WERI-Rb-1 (cell line): ENCODE data around the gene ABCA4.

Experiments
- DNase-seq: peaks from one replicate; pipeline ENCODE4 v3.0.0-alpha.2; 2020
- H3K27ac ChIP-seq: fragments of 250-450 bp; sonication (Bioruptor Pico); 2 replicates; pipeline ENCODE4 v1.5.1; 2020; ENCODE audit warnings: mild to moderate bottlenecking, moderate library complexity
- H3K27me3 ChIP-seq: fragments of 250-450 bp; sonication (Bioruptor Pico); 2 replicates; pipeline ENCODE4 v1.5.1; 2021; ENCODE audit warnings: mild to moderate bottlenecking, low read depth, moderate library complexity; ENCODE audit not compliant: insufficient read depth, severe bottlenecking
- H3K36me3 ChIP-seq: fragments of 250-450 bp; sonication (Bioruptor Pico); 2 replicates; pipeline ENCODE4 v1.5.1; 2020; ENCODE audit warnings: mild to moderate bottlenecking, moderate library complexity
- H3K4me3 ChIP-seq: 2 replicates; pipeline ENCODE4 v1.5.1; 2011; ENCODE audit warnings: low read depth, mild to moderate bottlenecking, control low read depth, low read length
- H3K9me3 ChIP-seq: fragments of 250-450 bp; sonication (Bioruptor Pico); 2 replicates; pipeline ENCODE4 v1.5.1; 2021; ENCODE audit warnings: mild to moderate bottlenecking, moderate library complexity; ENCODE audit not compliant: severe bottlenecking
- CTCF ChIP-seq: IDR thresholded peaks from 2 replicates; pipeline ENCODE4 v1.5.1; 2011; ENCODE audit warnings: low read depth, mild to moderate bottlenecking, control low read depth, inconsistent platforms, low read length

Gene ABCA4

GRCh38 chr1:94029130-94029993, 91.6 kb downstream of the ABCA4 start:
- no peaks in the 10 kb centered on the region for H3K9me3 ChIP-seq
- H3K27ac ChIP-seq: no peak overlapping the region
- no peaks in the 10 kb centered on the region for H3K36me3 ChIP-seq
- TF ChIP-seq CTCF: no peak
- no peak overlapping the region for H3K4me3 ChIP-seq
- H3K27me3 ChIP-seq: no peaks in the 10 kb centered on the region
- DNase-seq: no peak

DNA sequence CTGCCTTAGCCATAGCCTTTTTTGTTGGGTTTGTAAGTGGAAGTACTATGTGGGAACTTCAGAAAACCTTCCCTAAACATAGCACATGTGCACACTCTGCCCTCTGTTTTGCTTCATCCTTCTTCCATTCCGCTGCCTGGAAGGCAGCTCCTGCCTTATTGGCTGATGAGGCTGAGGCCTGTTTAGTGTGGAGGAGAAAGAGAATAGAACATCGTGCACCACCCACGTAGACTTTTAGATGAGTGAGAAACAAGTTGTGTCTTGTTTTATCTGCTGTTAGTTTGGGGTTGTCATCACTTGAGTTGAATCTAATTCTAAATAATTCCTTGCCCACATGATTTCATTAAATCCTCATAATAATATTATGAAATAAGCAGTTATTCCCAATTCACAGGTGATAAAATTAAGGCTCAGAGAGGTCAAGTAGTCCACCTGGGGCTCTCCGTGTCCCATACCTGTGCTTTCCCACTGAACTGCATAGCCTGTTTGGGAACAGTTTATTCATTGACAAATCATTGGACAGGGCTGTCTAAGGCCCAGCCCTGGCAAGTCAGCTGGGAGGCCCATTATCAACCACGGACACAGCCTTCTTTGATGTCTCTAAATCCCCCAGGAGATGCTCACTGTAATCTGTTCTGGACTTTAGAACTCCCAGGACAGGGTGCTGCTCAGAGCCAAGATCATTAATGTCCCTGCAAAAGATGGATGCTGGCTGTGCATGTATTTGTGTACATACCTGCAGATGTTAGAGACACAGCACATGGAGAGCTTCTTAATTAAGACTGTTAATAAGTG, 93.0 kb downstream of the ABCA4 start:
- H3K4me3 ChIP-seq: no peak overlapping the region
- no peak for TF ChIP-seq CTCF
- no peak overlapping the region for H3K27ac ChIP-seq
- no peaks in the 10 kb centered on the region for H3K36me3 ChIP-seq
- H3K9me3 ChIP-seq: no peaks in the 10 kb centered on the region
- no peak for DNase-seq
- no peaks in the 10 kb centered on the region for H3K27me3 ChIP-seq

- Histone ChIP-seq H3K9me3 (no peaks in the 10 kb centered on the region), H3K27ac (no peak overlapping the region), H3K27me3 (no peaks in the 10 kb centered on the region), H3K36me3 (no peaks in the 10 kb centered on the region), H3K4me3 (no peak overlapping the region)
- TF ChIP-seq CTCF: no peak
- no peak for DNase-seq
Observed at GRCh38 chr1:94026619-94027380, 94.1 kb downstream of the ABCA4 start.

DNA sequence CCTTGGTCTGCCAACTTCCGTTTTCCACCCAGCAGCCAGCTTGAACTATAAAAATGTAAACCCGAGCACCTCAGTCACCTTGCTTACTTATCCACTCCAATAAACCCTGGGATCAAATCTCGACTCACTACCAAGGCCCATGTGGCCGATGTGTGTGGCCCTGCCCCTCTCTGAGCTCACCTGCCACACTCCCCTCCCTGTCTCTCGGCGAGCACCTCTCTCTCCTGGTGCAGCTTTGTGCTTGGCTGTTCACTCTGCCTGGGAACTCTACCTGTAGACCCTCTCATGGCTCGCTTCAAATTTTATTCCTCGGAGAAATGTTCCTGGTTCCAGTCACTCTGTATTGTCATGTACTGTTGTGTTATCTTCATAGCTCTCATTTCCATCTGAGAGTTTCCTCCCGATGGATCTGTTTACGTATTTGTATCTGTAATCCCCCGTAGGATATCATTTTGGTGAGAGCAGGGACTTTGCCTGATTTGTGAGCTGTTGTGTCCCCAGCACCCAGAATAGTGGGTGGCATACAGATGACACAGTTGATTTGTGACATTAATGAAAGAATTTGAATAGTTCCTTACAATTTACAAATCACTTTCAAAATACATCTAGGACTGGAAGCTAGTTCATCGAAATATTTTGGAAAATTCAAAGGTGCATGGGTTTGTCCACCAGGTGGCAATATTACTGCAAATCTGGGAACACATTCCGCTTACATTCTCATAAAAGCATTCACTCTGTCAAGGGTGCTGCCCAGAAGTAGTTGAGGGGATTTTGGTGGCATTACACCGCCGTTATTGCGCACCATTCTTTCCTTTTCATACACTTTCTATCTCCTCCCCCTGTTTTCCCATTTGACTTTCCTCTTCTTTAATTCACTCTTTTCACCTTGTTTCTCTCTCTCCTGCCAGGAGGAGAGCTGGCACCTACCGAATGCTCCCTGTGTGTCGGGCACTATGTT, 95.3 kb downstream of the ABCA4 start:
- no peaks in the 10 kb centered on the region for H3K27me3 ChIP-seq
- H3K27ac ChIP-seq: no peak overlapping the region
- H3K4me3 ChIP-seq: no peak overlapping the region
- peak; percentile 57 for TF ChIP-seq CTCF
- no peaks in the 10 kb centered on the region; the same call in 1 of the 2 replicates for H3K36me3 ChIP-seq
- peak; percentile 30 for DNase-seq
- H3K9me3 ChIP-seq: no peaks in the 10 kb centered on the region
